Epithelial cell of proximal tubule (primary cell): ENCODE measurements around the gene SELENOO. TPM values are rescaled to one million over a fixed set of nuclear protein-coding genes. Genes with fewer than 3 reads are reported as not detected.

ENCODE experiments used
- DNase-seq: peaks from one replicate; pipeline ENCODE4 v3.0.0-alpha.2; 2011; ENCODE audit warnings: low read depth
- H3K4me3 ChIP-seq: 2 replicates; pipeline ENCODE4 v1.5.1; 2011; ENCODE audit warnings: low read depth, mild to moderate bottlenecking, low read length
- CTCF ChIP-seq: conservative IDR thresholded peaks from 2 replicates; pipeline ENCODE4 v1.5.1; 2012; ENCODE audit warnings: low read depth, mild to moderate bottlenecking, low read length
- total RNA-seq: library from RNA; depleted of rRNA; stranded (reverse); fragments of >200 nt; gene quantifications from 2 replicates; pipeline ENCODE4 v1.2.3, GENCODE V29; 2015

The SELENOO gene
- total RNA-seq, 1 donor from 2014 or later, result 31.1 TPM

GRCh38 chr22:50227579-50228215, 26.9 kb downstream of the SELENOO start:
- H3K4me3 ChIP-seq, result no peak overlapping the region
- TF ChIP-seq CTCF, result no peak
- no peak for DNase-seq

- no peak overlapping the region for H3K4me3 ChIP-seq
- DNase-seq, result no peak
- no peak for TF ChIP-seq CTCF
These were observed 27.6 kb downstream of the SELENOO start for GRCh38 chr22:50228366-50228765.

- TF ChIP-seq CTCF, result no peak
- DNase-seq, result no peak
- H3K4me3 ChIP-seq, result no peak overlapping the region
These were observed 28.6 kb downstream of the SELENOO start for GRCh38 chr22:50229370-50229769.

- DNase-seq, result no peak
- TF ChIP-seq CTCF, result no peak
- no peak overlapping the region for H3K4me3 ChIP-seq
These were observed 31.8 kb downstream of the SELENOO start for GRCh38 chr22:50232481-50233151.

GRCh38 chr22:50233223-50233622, 32.4 kb downstream of the SELENOO start:
- DNase-seq, result no peak
- no peak overlapping the region for H3K4me3 ChIP-seq
- TF ChIP-seq CTCF, result no peak

- no peak for DNase-seq
- peak; percentile 67 for TF ChIP-seq CTCF
- no peak overlapping the region for H3K4me3 ChIP-seq
These were observed 36.1 kb downstream of the SELENOO start for GRCh38 chr22:50236731-50237409.
